ENCODE data around the gene ILDR2. TPM values are rescaled to one million over a fixed set of nuclear protein-coding genes. Genes with fewer than 3 reads are reported as not detected.
A peak's percentile ranks its signal among the peaks of the same experiment; 100 is the strongest.

Gene ILDR2
- total and polyA plus RNA-seq, 4 donors = 0.06 to 3.8 (median 0.33) TPM

DNA sequence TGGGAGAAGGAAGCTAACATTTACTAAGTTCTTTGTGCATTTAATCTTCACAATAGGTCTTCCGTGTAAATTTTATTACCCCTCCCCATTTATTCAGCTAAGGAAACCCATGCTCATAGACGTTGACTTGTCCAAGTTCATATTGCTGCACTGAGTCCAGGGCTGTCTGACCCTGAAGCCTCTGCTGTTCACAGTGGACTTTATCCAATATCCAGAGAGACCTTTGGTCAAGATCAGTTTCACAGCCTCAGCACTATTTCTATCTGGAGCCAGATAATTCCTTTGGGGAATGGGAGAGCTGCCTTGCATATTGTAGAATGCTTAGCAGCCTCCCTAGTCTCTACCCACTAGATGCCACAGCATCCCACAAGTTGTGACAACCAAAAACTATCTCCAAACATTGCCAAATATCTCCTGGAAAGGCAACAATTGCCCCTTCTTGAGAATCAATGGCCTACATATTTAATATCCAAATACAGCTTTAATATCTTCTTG is 26.4 kb downstream of the ILDR2 start:
- ATAC-seq (ENCODE audit: insufficient read depth, low FRiP score) = no peak
- Histone ChIP-seq H3K4me3 (no peak overlapping the region), H3K9ac (ENCODE audit: insufficient read depth in 1 of 2, low read length in 2 of 2) (no peak overlapping the region), H3K4me1 (ENCODE audit: control insufficient read depth in 5 of 5, insufficient read depth in 5 of 5, low read length in 5 of 5) (peaks cover 0 to 7% (median 2%) of the 10 kb centered on the region in 5 donors), H3K27me3 (ENCODE audit: control insufficient read depth in 3 of 3, insufficient read depth in 3 of 3, low read length in 2 of 3) (peaks cover 0 to 13% (median 8%) of the 10 kb centered on the region in 3 donors), H3K36me3 (ENCODE audit: control insufficient read depth in 4 of 4, insufficient read depth in 4 of 4, low read length in 4 of 4) (no peaks in the 10 kb centered on the region), H3K9me3 (ENCODE audit: control insufficient read depth in 4 of 4, insufficient read depth in 3 of 4, low read length in 3 of 4) (no peaks in the 10 kb centered on the region), H3K27ac (ENCODE audit: low read depth in 1 of 2, low read length in 1 of 2) (no peak overlapping the region)
- TF ChIP-seq, protein P1, sequence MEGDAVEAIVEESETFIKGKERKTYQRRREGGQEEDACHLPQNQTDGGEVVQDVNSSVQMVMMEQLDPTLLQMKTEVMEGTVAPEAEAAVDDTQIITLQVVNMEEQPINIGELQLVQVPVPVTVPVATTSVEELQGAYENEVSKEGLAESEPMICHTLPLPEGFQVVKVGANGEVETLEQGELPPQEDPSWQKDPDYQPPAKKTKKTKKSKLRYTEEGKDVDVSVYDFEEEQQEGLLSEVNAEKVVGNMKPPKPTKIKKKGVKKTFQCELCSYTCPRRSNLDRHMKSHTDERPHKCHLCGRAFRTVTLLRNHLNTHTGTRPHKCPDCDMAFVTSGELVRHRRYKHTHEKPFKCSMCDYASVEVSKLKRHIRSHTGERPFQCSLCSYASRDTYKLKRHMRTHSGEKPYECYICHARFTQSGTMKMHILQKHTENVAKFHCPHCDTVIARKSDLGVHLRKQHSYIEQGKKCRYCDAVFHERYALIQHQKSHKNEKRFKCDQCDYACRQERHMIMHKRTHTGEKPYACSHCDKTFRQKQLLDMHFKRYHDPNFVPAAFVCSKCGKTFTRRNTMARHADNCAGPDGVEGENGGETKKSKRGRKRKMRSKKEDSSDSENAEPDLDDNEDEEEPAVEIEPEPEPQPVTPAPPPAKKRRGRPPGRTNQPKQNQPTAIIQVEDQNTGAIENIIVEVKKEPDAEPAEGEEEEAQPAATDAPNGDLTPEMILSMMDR (IDR thresholded peaks at IDR 0.05; ENCODE audit: control extremely low read depth, extremely low read depth) = no peak
- WGBS, 2 donors = 90 to 93% methylated on average over 2 of the region's 2 CpGs
- DNase-seq = no peak

DNA sequence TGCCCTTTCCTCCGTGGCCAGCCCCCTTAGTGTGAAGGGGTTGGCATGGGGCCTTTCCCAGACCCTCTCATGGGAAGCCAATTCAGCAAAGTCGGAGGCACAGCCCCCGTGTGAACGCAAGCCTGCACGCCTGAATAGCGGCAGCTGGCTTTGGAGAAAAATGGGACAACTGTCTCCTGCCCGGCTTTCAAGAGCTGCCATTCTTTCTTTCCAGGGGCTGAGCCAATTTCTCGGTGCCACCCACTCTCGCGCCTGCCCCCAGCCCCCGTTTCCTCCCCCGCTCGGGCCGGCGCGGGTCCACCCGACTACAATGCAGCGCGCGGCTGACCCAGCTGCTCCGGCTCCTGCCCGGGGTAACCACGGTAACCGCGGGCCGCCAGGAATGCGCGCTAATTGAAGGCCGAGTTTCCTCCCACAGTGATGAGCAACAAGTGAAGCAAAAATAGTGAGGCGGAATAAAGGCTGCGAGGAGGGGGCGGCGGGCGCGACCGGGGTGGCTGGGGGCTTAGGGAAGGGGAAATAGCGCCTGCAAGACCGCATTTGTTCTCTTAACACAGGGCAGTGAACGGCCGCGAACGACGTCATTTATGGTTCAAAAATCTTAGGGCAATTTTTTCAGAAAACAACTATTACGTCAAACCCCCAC is 27.8 kb downstream of the ILDR2 start:
- no peaks in the 10 kb centered on the region for H3K9me3 ChIP-seq (ENCODE audit: control insufficient read depth in 4 of 4, insufficient read depth in 3 of 4, low read length in 3 of 4)
- DNase-seq (peak; percentile 57 to 75 (median 58)), ATAC-seq (ENCODE audit: insufficient read depth, low FRiP score) (peak; percentile 24)
- H3K27me3 ChIP-seq (ENCODE audit: control insufficient read depth in 3 of 3, insufficient read depth in 3 of 3, low read length in 2 of 3) = peaks cover 0 to 13% (median 8%) of the 10 kb centered on the region in 3 donors
- H3K4me3 ChIP-seq = no peak overlapping the region
- TF ChIP-seq, protein P1 (IDR thresholded peaks at IDR 0.05; ENCODE audit: control extremely low read depth, extremely low read depth) = no peak
- H3K36me3 ChIP-seq (ENCODE audit: control insufficient read depth in 4 of 4, insufficient read depth in 4 of 4, low read length in 4 of 4) = no peaks in the 10 kb centered on the region
- 5 to 6% methylated on average over 44 of the region's 44 CpGs for WGBS, 2 donors
- peaks cover 0 to 7% (median 2%) of the 10 kb centered on the region in 5 donors for H3K4me1 ChIP-seq (ENCODE audit: control insufficient read depth in 5 of 5, insufficient read depth in 5 of 5, low read length in 5 of 5)
- H3K27ac ChIP-seq (ENCODE audit: low read depth in 1 of 2, low read length in 1 of 2) = no peak overlapping the region
- H3K9ac ChIP-seq (ENCODE audit: insufficient read depth in 1 of 2, low read length in 2 of 2) = no peak overlapping the region

DNA sequence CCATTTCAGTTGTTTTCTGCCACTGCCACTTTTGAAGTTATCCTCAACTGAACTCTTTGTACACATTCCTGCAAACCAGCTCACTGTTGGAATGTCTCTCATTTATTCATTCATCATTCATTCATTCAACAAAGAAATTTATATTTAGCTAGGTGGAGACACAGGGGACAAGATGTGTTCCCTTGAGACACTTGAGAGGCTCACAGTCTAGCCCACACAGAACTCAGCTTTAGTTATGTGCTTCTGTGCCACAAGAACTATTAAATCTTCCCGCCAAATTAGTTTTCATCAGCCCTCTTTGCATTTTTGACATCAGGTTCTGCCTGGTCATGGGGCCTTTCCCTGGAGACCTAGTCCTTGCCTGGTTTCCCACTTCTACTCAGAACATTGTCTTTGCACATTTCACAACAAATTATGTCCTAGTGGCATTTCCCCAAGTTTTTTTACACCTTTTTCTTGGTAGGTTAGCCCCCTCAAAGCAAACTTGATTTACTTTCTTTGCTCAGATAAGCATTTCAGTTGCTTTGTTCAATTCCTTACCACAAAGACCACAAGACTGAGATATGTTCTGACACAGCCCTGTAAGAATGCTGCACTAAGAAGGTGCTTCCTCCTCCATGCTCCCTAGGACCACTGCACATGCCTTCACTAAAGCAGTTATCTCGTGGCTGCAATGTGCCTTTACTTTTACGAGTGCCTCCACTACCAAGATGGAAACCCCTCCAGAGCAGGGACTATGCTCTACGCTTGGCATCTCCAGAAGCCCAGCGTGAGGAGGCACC is 31.0 kb downstream of the ILDR2 start:
- WGBS, 2 donors = 51 to 67% methylated on average over 5 of the region's 5 CpGs

More for the DNA sequence above, 31.0 kb downstream of the ILDR2 start:
- Histone ChIP-seq H3K9ac (ENCODE audit: insufficient read depth in 1 of 2, low read length in 2 of 2) (no peak overlapping the region), H3K36me3 (ENCODE audit: control insufficient read depth in 4 of 4, insufficient read depth in 4 of 4, low read length in 4 of 4) (no peaks in the 10 kb centered on the region), H3K4me3 (no peak overlapping the region), H3K27me3 (ENCODE audit: control insufficient read depth in 3 of 3, insufficient read depth in 3 of 3, low read length in 2 of 3) (peaks cover 0 to 13% (median 8%) of the 10 kb centered on the region in 3 donors), H3K27ac (ENCODE audit: low read depth in 1 of 2, low read length in 1 of 2) (no peak overlapping the region), H3K4me1 (ENCODE audit: control insufficient read depth in 5 of 5, insufficient read depth in 5 of 5, low read length in 5 of 5) (peaks cover 0 to 6% (median 2%) of the 10 kb centered on the region in 5 donors), H3K9me3 (ENCODE audit: control insufficient read depth in 4 of 4, insufficient read depth in 3 of 4, low read length in 3 of 4) (no peaks in the 10 kb centered on the region)
- TF ChIP-seq, protein P1 (IDR thresholded peaks at IDR 0.05; ENCODE audit: control extremely low read depth, extremely low read depth) = no peak
- ATAC-seq (ENCODE audit: insufficient read depth, low FRiP score) (no peak), DNase-seq (no peak)

Measured in lung (tissue), 12 donors.